ENCODE measurements around the gene RPLP1.

Gene RPLP1

DNA sequence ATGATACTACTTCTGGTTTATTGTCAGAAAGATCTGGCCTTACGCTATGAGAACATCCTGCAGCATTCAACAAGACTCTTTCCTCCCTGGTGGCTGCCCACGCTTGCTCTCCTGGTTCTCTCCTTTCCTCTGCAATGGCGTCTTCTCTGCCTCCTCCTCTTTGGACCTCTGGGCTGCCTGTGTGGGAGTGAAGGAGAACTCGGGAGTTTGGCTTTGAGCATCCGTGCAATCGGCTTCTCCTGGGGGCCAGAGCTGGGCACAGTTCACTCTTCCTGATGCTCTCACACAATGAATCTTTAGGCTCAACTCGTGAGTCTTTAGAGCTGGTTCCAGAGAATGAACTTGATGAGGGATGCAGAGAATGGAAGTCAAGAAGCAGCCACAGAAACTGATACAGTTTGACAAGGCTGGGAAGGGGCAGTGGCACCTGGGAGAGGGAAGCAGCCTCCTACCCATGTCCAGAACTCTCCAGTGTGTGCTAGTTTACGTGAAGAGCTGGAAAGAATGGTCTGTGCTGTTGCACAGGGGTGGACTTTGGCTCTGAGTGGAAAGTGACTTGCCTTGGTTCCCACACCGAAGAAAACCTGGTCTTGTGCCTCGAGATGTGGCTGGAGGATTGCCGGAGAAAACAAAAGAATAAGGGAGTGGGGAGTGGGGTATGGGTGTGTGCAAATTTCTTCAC lies 37.9 kb downstream of the RPLP1 start:
- H3K9ac ChIP-seq (ENCODE audit: low read length): no peak overlapping the region
- no peak overlapping the region for H3K4me2 ChIP-seq (ENCODE audit: low read length)
- H2AFZ ChIP-seq (ENCODE audit: low read depth, low read length): no peak overlapping the region
- H3K79me2 ChIP-seq (ENCODE audit: low read length): no peaks in the 10 kb centered on the region
- H3K4me1 ChIP-seq (ENCODE audit: low read length): no peaks in the 10 kb centered on the region
- peaks cover 21% of the 10 kb centered on the region; the same call in 1 of the 2 replicates for H3K27me3 ChIP-seq (ENCODE audit: low read depth, low read length)
- no peak overlapping the region for H3K27ac ChIP-seq (ENCODE audit: low read length)
- H3K36me3 ChIP-seq (replicated peaks; ENCODE audit: low read depth, low read length): no peaks in the 10 kb centered on the region
- H3K9me3 ChIP-seq (ENCODE audit: insufficient read depth, low read length): 0 out of 2 replicates have a peak, but pooled peaks cover 6% of the 10 kb centered on the region
- no peaks in the 10 kb centered on the region for H4K20me1 ChIP-seq (ENCODE audit: insufficient read depth, low read length)
- no peak overlapping the region for H3K4me3 ChIP-seq (ENCODE audit: low read length)
- TF ChIP-seq, protein P1, sequence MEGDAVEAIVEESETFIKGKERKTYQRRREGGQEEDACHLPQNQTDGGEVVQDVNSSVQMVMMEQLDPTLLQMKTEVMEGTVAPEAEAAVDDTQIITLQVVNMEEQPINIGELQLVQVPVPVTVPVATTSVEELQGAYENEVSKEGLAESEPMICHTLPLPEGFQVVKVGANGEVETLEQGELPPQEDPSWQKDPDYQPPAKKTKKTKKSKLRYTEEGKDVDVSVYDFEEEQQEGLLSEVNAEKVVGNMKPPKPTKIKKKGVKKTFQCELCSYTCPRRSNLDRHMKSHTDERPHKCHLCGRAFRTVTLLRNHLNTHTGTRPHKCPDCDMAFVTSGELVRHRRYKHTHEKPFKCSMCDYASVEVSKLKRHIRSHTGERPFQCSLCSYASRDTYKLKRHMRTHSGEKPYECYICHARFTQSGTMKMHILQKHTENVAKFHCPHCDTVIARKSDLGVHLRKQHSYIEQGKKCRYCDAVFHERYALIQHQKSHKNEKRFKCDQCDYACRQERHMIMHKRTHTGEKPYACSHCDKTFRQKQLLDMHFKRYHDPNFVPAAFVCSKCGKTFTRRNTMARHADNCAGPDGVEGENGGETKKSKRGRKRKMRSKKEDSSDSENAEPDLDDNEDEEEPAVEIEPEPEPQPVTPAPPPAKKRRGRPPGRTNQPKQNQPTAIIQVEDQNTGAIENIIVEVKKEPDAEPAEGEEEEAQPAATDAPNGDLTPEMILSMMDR (IDR thresholded peaks at IDR 0.05; ENCODE audit: low read depth, low read length): no peak
- no peak for TF ChIP-seq EZH2phosphoT487 (IDR thresholded peaks at IDR 0.05; ENCODE audit: low read depth)

DNA sequence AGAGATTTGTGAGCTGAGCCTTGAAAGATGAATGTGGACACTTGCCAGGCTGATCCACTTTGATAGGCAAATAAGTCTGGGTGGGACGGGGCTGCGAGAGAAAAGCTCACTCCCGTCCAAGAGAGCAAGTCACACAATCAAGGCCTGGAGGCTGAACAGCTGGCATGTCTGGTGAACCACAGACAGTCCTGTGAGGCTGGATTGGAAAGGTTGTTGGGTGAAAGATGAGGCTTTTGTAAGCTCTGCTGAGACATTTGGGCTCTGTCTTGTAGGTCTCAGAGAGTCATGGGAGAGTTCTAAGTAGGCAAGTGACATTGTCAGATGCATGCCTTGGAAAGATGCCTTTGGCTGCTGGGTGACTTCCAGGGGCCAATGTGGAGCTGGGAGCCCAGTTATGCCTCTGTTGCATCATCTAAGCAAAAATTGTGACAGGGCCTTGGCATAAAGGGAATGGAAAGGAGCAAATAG lies 38.5 kb downstream of the RPLP1 start:
- Histone ChIP-seq H2AFZ (ENCODE audit: low read depth, low read length) (no peak overlapping the region), H3K36me3 (replicated peaks; ENCODE audit: low read depth, low read length) (no peaks in the 10 kb centered on the region), H3K9ac (ENCODE audit: low read length) (no peak overlapping the region), H3K27ac (ENCODE audit: low read length) (no peak overlapping the region), H3K9me3 (ENCODE audit: insufficient read depth, low read length) (0 out of 2 replicates have a peak, but pooled peaks cover 6% of the 10 kb centered on the region), H4K20me1 (ENCODE audit: insufficient read depth, low read length) (no peaks in the 10 kb centered on the region), H3K4me1 (ENCODE audit: low read length) (no peaks in the 10 kb centered on the region), H3K4me3 (ENCODE audit: low read length) (no peak overlapping the region), H3K27me3 (ENCODE audit: low read depth, low read length) (peaks cover 25% of the 10 kb centered on the region; the same call in 1 of the 2 replicates), H3K4me2 (ENCODE audit: low read length) (no peak overlapping the region), H3K79me2 (ENCODE audit: low read length) (no peaks in the 10 kb centered on the region)
- TF ChIP-seq EZH2phosphoT487 (IDR thresholded peaks at IDR 0.05; ENCODE audit: low read depth): no peak
- TF ChIP-seq, protein P1 (IDR thresholded peaks at IDR 0.05; ENCODE audit: low read depth, low read length): no peak

DNA sequence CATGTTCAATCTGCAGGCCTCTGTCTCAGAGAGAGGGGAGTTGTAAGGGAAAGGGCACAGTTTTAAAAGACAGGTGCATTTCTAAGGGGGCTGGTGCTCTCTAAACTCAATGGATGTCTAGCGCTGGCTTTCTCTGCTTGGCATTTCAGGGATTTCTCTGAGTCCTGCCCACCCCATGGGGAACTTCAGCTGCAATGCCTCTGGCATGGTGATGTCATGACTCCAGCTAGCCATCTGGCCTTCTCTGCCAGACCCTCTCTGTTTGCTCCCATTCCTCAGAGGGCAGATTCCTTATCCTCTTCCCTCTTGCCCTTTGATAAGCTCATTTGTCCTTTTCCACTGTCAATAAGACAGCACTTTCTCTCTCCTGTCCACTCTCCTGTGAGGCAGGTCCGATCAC lies 40.8 kb downstream of the RPLP1 start:
- no peak overlapping the region for H3K9ac ChIP-seq (ENCODE audit: low read length)
- no peaks in the 10 kb centered on the region for H3K79me2 ChIP-seq (ENCODE audit: low read length)
- H3K9me3 ChIP-seq (ENCODE audit: insufficient read depth, low read length): 0 out of 2 replicates have a peak, but pooled peaks cover 6% of the 10 kb centered on the region
- H3K4me3 ChIP-seq (ENCODE audit: low read length): no peak overlapping the region
- no peak overlapping the region for H2AFZ ChIP-seq (ENCODE audit: low read depth, low read length)
- no peak overlapping the region for H3K4me2 ChIP-seq (ENCODE audit: low read length)
- no peaks in the 10 kb centered on the region for H4K20me1 ChIP-seq (ENCODE audit: insufficient read depth, low read length)
- H3K36me3 ChIP-seq (replicated peaks; ENCODE audit: low read depth, low read length): no peaks in the 10 kb centered on the region
- H3K27ac ChIP-seq (ENCODE audit: low read length): no peak overlapping the region
- H3K27me3 ChIP-seq (ENCODE audit: low read depth, low read length): peaks cover 19% of the 10 kb centered on the region; the same call in 1 of the 2 replicates
- no peak for TF ChIP-seq EZH2phosphoT487 (IDR thresholded peaks at IDR 0.05; ENCODE audit: low read depth)
- TF ChIP-seq, protein P1 (IDR thresholded peaks at IDR 0.05; ENCODE audit: low read depth, low read length): no peak
- H3K4me1 ChIP-seq (ENCODE audit: low read length): no peaks in the 10 kb centered on the region

DNA sequence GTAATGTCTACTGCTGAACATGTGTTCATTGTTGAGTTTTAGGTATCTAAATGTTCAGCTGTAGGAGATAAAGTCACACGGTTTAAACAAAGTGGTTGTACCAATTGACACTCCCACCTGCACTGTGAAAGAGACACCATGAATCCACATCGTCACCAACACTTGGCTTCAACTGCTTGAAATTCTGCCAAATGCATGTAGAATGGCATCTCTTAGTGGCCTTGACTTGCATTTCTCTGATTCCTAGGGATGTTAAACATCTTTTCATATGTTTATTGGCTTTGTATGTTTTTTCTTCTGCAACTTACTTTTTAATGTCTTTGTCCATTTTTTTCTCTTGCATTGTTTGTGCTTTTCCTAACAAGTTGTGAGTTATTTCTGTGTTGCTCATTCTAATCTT lies 43.4 kb downstream of the RPLP1 start:
- 0 out of 2 replicates have a peak, but pooled peaks cover 6% of the 10 kb centered on the region for H3K9me3 ChIP-seq (ENCODE audit: insufficient read depth, low read length)
- H3K4me2 ChIP-seq (ENCODE audit: low read length): no peak overlapping the region
- H2AFZ ChIP-seq (ENCODE audit: low read depth, low read length): no peak overlapping the region
- peaks cover 12% of the 10 kb centered on the region; the same call in 1 of the 2 replicates for H3K27me3 ChIP-seq (ENCODE audit: low read depth, low read length)
- TF ChIP-seq, protein P1 (IDR thresholded peaks at IDR 0.05; ENCODE audit: low read depth, low read length): no peak
- TF ChIP-seq EZH2phosphoT487 (IDR thresholded peaks at IDR 0.05; ENCODE audit: low read depth): no peak
- H4K20me1 ChIP-seq (ENCODE audit: insufficient read depth, low read length): no peaks in the 10 kb centered on the region
- no peaks in the 10 kb centered on the region for H3K4me1 ChIP-seq (ENCODE audit: low read length)
- no peak overlapping the region for H3K9ac ChIP-seq (ENCODE audit: low read length)
- H3K79me2 ChIP-seq (ENCODE audit: low read length): no peaks in the 10 kb centered on the region
- no peaks in the 10 kb centered on the region for H3K36me3 ChIP-seq (replicated peaks; ENCODE audit: low read depth, low read length)
- H3K4me3 ChIP-seq (ENCODE audit: low read length): no peak overlapping the region
- H3K27ac ChIP-seq (ENCODE audit: low read length): no peak overlapping the region
